ENCODE measurements around the gene PRKG2. TPM values are rescaled to one million over a fixed set of nuclear protein-coding genes. Genes with fewer than 3 reads are reported as not detected.

PRKG2 gene
- total RNA-seq, 1 experiment from 2014 or later = 1.9 TPM

DNA sequence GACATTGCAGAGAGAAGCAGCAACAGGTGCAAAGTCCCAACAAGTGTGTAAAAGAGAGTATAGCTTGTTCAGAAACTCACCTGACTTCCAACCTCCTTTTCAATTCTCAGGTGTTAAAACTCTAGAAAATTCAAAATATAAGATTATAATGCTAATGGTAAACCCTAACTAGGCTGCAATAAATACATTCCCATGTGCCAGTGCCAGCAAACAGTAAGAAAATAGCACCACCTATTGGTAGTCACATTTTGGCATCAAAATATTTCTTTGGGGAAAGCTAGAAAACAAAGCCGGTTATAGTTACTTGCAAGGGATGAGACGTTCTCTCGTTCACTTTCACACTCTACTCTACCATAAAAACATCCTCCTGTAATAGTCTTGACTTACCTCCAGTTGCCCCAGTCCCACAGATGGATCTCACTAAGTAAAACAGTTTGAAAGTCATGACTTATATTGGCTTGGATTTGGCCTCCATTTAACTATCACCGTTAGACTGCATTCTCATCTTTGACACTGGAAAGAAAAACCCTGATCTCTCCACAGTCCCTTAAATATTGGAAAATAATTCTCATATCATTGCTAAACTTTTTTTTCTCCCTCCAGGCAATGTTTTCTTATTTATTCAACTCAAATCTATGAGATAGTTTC, 174.9 kb downstream of the PRKG2 start:
- no peak for DNase-seq
- Mint-ChIP-seq H3K9me3 (no peaks in the 10 kb centered on the region), H3K4me1 (peaks cover 0 to 3% of the 10 kb centered on the region in 2 experiments; a peak in 1 of 4 replicates), H3K27ac (no peak overlapping the region; a peak in 1 of 7 replicates), H3K4me3 (no peak overlapping the region), H3K27me3 (ENCODE audit: low read depth) (peaks cover 19% of the 10 kb centered on the region; the same call in 1 of the 2 replicates), H3K36me3 (ENCODE audit: insufficient read depth in 1 of 3, low read depth in 3 of 3) (no peaks in the 10 kb centered on the region)
- Histone ChIP-seq H3K18ac (ENCODE audit: insufficient read length, low read depth, low read length) (no peak overlapping the region), H4K91ac (ENCODE audit: insufficient read length, low read depth, low read length) (no peak overlapping the region), H4K20me1 (ENCODE audit: control insufficient read depth, insufficient read depth, insufficient read length) (no peaks in the 10 kb centered on the region), H3T11ph (ENCODE audit: low read length) (no peak overlapping the region), H3K27me3 (ENCODE audit: insufficient read depth, low read length) (no peaks in the 10 kb centered on the region), H3K4ac (ENCODE audit: low read depth, low read length) (no peak overlapping the region), H4K5ac (ENCODE audit: insufficient read length, low read depth, low read length) (no peak overlapping the region), H3K56ac (ENCODE audit: insufficient read length, low read depth, low read length) (no peak overlapping the region), H3K79me2 (ENCODE audit: insufficient read depth, low read length) (no peaks in the 10 kb centered on the region), H4K8ac (replicated peaks; ENCODE audit: insufficient read length, low read depth, low read length) (no peak overlapping the region), H2BK5ac (ENCODE audit: insufficient read length, low read length) (no peak overlapping the region), H3K27ac (ENCODE audit: insufficient read length, low read depth, low read length) (no peak overlapping the region), H2BK20ac (ENCODE audit: low read depth, low read length, poor library complexity, severe bottlenecking) (no peak overlapping the region), H3K4me1 (ENCODE audit: insufficient read depth, low read length) (no peaks in the 10 kb centered on the region), H3K9me3 (ENCODE audit: control insufficient read depth, low read depth, low read length) (no peaks in the 10 kb centered on the region), H2AK5ac (ENCODE audit: insufficient read length, low read length) (no peak overlapping the region), H2BK12ac (ENCODE audit: insufficient read length, low read depth, low read length) (no peak overlapping the region), H2BK15ac (ENCODE audit: low read depth, low read length) (no peak overlapping the region), H3K9ac (ENCODE audit: extremely low read depth, insufficient read length, low read length) (no peak overlapping the region), H3K4me2 (ENCODE audit: insufficient read depth, insufficient read length, low read length) (no peak overlapping the region), H3K23ac (ENCODE audit: insufficient read length, low read depth, low read length) (no peak overlapping the region), H3K23me2 (ENCODE audit: insufficient read length, low read depth, low read length, poor library complexity, severe bottlenecking) (no peaks in the 10 kb centered on the region), H2BK120ac (ENCODE audit: low read depth, low read length, poor library complexity, severe bottlenecking) (no peak overlapping the region), H3K79me1 (ENCODE audit: insufficient read depth, low read depth, low read length, poor library complexity, severe bottlenecking) (no peaks in the 10 kb centered on the region), H3K14ac (ENCODE audit: insufficient read depth, low read length) (no peak overlapping the region), H2AFZ (ENCODE audit: low read length) (peak overlapping the region; percentile 57)
- no CpG with 5 or more reads among the region's 4 CpGs for WGBS (ENCODE audit: extremely low coverage, insufficient read length, low lambda C conversion rate)
- TF ChIP-seq, protein P1, sequence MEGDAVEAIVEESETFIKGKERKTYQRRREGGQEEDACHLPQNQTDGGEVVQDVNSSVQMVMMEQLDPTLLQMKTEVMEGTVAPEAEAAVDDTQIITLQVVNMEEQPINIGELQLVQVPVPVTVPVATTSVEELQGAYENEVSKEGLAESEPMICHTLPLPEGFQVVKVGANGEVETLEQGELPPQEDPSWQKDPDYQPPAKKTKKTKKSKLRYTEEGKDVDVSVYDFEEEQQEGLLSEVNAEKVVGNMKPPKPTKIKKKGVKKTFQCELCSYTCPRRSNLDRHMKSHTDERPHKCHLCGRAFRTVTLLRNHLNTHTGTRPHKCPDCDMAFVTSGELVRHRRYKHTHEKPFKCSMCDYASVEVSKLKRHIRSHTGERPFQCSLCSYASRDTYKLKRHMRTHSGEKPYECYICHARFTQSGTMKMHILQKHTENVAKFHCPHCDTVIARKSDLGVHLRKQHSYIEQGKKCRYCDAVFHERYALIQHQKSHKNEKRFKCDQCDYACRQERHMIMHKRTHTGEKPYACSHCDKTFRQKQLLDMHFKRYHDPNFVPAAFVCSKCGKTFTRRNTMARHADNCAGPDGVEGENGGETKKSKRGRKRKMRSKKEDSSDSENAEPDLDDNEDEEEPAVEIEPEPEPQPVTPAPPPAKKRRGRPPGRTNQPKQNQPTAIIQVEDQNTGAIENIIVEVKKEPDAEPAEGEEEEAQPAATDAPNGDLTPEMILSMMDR (conservative IDR thresholded peaks at IDR 0.05) = peak; percentile 84

Measured in H9 (cell line).